ENCODE data around the gene PROSER2.

Gene PROSER2

DNA sequence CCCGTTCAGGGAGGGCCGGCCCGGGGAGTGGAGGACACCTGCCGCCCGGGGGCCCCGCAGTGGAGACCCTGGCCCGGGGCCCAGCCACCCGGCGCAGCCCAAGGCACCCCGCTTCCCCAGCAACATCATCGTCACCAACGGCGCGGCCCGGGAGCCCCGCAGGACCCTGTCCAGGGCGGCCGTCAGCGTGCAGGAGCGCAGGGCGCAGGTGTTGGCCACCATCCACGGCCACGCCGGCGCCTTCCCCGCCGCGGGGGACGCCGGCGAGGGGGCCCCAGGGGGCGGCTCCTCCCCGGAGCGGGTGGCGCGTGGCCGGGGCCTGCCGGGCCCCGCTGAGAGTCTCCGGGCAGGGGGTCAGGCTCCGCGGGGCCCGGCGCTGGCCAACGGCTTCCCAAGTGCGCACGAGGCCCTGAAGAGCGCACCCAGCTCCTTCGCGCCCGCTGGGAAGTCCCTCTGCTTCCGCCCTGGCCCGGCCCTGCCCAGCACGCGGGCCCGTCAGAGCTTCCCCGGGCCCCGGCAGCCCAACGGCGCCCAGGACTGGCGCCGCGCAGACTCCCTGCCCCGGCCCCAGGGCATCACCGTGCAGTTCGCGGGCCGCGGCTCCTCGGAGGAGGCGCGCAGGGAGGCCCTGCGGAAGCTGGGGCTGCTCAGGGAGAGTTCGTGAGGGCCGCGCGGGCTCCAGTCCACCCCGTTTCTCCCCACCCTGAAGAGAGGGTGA is 46.7 kb downstream of the PROSER2 start:
- DNase-seq (ENCODE audit: low read depth), result no peak

DNA sequence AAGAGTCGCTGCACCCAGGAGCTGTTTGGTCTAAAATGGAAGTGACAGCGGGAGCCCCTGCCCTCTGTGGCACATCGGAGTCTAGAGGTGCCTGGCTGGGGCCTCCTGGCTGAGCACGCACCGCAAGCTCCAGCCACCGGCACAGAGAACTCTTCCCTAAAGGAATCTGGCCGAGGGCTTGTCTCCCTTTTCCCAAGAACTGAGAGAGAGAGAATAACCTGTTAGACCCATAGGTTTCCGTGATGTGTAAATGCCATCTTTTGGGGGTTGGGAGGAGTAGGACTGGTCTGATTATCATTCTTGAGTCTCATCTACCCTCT is 47.3 kb downstream of the PROSER2 start:
- no peak for DNase-seq (ENCODE audit: low read depth)

- no peak for DNase-seq (ENCODE audit: low read depth)
These were observed 47.8 kb downstream of the PROSER2 start for GRCh38 chr10:11870900-11871400.

GRCh38 chr10:11871466-11871865 is 48.3 kb downstream of the PROSER2 start:
- DNase-seq (ENCODE audit: low read depth), result no peak

DNA sequence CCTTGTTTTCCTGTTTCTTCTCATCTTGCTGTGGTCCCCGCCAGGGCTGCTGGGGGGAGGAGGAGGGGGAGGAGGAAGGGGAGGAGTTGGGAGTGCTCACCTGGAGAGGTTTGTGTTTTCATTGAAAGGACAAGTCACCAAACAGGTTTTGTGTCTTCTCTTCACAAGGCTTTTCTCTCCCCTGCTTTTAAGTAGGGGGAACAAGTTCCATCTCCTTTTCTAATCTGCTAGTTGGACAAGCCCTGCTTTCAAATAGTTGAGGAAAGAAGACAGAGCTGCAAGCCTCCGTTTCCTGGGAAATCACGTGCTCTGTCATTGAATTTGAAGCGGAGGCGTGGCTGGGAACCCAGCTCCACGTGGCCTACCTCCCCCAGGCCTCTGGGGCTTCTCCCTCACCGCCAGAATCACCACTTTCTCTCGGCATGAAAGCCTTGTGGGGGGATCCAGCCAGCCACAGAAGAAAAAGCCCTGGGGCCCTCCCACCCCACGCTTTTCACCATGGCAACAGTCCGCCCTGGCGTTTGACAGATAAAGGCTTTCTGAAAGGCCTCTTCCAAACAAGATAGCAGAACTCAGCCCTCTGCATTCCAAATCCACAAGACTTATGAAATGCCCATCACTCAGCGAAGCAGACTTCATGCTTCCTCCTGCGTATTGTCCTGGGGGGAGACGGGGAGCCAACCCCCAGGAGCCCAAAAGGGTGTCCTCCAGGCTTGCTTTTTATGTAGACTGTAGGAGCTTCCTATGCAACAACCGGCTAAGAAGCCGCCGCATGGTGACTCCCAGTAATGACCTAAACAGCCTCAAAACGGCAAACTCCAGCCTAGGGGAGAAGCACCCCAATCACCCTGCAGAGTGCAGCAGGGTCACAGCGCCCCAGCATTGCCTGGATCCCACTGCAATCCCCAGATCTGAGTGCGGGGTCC is 51.7 kb downstream of the PROSER2 start:
- no peak for DNase-seq (ENCODE audit: low read depth)

GRCh38 chr10:11875494-11876281 is 52.5 kb downstream of the PROSER2 start:
- DNase-seq (ENCODE audit: low read depth), result peak; percentile 66

- DNase-seq (ENCODE audit: low read depth), result no peak
These were observed 53.2 kb downstream of the PROSER2 start for GRCh38 chr10:11876324-11876723.

GRCh38 chr10:11876805-11877590 is 53.8 kb downstream of the PROSER2 start:
- DNase-seq (ENCODE audit: low read depth), result no peak

DNA sequence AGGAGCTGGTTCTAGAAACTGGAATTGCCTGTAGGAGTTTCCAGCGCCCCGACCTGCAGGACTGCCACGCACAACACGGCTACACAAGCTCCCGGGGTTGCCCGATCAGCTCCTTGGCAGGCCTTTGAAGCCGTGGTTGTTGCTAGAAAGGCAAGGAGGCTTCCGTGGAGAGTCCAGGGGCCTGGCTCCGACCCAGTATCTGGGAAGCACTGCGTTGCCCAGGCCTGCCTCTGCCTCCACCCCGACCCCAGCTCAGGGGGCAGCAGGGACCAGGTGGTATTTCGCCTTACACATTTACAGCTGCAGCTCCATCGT is 54.4 kb downstream of the PROSER2 start:
- DNase-seq (ENCODE audit: low read depth), result no peak

DNA sequence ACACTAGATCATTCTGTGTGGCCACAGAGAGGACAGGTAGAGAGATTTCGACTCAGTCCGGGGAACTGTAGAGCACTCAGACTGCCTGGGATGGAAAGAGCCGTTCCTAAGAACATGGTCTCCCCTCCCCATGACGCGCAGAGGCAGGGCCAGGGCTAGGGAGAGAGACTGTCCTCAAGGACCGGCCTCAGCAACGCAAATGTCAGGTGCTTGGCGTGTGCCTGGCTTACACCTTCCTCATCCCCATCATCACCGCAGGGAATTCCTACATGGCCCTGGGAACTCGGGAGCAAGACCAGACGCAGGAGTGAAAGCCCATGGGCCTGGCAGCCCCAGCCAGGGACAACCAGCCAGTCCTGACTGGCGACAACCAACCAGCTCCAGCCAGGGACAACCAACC is 55.6 kb downstream of the PROSER2 start:
- DNase-seq (ENCODE audit: low read depth), result no peak

- no peak for DNase-seq (ENCODE audit: low read depth)
These were observed 56.4 kb downstream of the PROSER2 start for GRCh38 chr10:11879387-11880094.

- DNase-seq (ENCODE audit: low read depth), result no peak
These were observed 57.2 kb downstream of the PROSER2 start for GRCh38 chr10:11880151-11881029.

DNA sequence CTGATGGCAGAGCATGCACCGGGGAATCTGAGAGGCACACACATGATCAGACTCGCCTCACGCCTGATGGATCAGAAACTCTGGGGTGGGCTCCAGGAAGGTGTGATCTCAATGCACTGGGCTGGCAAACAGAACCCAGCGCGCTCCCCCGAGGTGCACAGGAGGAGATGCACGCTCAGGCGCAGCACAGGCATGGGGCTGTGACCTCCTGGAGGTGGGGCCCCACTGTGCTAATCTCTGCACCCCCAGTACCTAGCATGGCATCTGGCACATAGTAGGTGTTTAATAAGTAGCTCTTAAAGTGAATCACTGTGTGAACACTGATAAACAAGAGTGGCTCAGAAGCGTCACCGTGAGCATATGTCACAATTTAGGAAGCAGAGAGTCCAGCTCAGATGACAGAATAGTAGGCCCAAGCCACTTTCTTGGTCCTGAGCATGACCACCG is 57.9 kb downstream of the PROSER2 start:
- no peak for DNase-seq (ENCODE audit: low read depth)

DNA sequence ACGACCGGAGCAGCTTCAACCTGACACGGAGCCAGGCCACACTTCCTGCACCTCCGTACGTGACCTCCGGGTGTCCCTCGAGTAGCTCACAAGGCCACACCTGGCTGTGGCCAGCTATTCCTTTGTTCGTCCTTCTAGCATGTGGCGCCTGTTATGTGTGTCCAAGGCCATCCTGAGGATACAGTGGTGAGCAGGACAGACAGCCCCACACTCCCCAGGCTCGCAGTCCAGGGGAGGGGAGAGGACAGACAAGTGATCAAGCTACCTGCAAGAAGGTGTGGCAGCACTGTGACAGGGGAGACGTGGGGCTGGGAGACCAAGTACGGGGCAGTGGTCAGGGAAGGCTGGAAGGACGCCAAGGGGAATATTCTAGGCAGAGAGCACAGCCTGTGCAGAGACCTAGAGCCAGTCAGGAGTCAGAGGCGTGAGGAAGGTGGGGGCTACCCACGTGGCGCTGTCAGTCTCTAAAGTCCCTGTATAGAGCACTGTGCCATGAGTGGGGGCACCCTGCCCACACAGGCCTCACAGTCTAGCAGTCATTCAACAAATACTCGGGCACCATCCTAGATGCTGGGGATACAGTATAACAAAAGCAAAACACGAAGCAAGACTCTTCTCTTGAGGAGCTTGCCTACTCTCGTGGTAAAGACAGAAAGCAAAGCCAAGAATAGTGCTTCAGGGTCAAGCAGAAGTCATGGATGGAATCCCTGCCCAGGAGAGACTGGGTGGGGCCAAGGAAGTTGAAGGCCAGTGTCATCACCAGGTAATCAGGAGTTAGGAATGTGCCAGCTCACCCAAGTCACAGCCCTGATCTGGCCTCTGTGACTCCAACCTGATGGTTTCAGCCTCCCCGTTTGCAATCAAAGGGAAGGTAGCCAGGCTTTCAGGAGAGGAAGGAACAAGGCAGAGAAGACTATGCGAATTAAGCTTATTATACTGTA is 58.6 kb downstream of the PROSER2 start:
- no peak for DNase-seq (ENCODE audit: low read depth)

GRCh38 chr10:11882646-11883375 is 59.7 kb downstream of the PROSER2 start:
- DNase-seq (ENCODE audit: low read depth), result no peak

DNA sequence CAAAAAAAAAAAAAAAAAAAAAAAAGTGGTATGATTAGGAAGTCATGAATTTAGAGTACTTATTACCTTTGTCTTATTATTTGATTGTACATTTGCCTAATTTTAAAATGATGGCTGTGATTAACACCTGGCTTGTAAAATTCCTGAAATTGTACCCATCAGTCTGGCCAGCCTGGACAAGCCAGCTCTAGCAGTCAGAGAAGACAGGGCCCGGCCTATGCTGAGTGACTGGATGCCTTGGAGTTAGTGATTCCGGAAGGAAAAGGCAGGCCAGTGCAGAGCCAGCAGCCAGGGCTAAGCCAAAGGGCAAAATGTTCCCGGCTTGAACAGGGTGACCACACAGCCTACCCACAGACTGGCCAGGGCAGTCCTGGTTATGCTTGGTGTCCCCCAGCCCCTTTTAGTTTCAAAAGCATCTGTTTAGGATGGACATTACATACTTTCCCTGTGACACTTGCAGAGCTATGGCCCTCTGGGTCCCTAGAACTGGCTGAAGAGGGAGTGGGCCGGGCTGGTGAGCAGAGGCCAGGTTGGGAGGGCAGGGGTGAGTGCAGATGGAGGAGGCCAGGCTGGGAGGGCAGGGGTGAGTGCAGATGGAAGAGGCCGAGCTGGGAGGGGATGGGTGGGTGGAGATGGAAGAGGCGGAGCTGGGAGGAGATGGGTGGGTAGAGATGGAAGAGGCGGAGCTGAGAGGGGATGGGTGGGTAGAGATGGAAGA is 61.7 kb downstream of the PROSER2 start:
- no peak for DNase-seq (ENCODE audit: low read depth)

DNA sequence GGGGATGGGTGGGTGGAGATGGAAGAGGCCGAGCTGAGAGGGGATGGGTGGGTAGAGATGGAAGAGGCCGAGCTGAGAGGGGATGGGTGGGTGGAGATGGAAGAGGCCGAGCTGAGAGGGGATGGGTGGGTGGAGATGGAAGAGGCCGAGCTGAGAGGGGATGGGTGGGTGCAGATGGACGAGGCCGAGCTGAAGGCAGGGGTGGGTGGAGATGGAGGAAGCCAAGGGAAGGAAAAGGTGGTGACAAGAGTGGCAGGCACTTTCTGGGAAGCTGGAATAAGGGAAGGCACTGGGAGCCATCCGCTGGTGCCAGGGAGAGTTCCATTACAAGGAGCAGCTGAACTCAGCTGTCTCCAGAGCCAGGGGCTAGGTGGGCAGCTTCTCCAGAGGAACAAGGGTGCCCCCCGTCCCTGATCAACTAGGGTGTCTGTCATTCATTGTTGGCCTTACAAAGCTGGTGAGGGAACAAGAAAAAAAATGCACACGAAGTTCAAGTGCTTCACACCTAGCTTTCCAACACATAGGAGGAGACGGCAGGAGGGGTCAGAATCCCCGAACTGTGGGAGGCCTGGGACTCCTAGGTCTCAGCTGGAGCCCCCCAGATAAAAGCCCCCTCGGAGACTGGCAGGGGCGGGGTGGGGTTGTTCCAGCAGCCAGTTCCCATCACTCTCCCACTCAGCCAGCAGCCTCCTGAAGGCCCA is 62.4 kb downstream of the PROSER2 start:
- no peak for DNase-seq (ENCODE audit: low read depth)

Measured in HS-27A (cell line).